ENCODE measurements around the gene DNAJB8. TPM values are rescaled to one million over a fixed set of nuclear protein-coding genes. Genes with fewer than 3 reads are reported as not detected.

Gene DNAJB8
- total and polyA plus RNA-seq, 2 experiments from 2014 or later = not detected

GRCh38 chr3:128458746-128459460, 7.8 kb downstream of the DNAJB8 start:
- Histone ChIP-seq H3K27ac (no peak overlapping the region), H3K36me3 (no peaks in the 10 kb centered on the region)
- no peak for DNase-seq (ENCODE audit: low read depth in 1 of 2, low spot score in 1 of 2)

DNA sequence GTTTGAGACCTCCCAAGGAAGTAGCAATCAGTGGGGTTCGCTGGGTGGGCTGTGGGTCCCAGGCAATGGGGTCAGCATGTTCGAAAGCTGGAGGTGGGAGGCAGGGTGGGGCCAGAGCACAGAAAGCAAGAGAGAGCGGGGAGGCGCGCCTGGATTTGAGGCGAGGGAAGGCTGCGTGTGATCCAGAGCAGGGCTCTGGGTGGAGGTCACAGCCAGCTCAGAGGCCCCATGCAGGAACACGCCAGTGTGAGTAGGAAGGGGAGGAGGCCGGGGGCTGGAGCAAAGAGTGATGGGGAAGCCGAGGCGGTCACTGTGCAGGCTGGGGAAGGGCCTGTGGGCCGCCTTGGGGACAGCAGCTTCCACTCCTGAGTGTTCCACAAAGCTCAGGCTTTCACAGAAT, 8.8 kb downstream of the DNAJB8 start:
- no peaks in the 10 kb centered on the region for H3K9me3 ChIP-seq (ENCODE audit: low read depth)
- no peak for DNase-seq (ENCODE audit: low read depth in 1 of 2, low spot score in 1 of 2)
- H3K4me3 ChIP-seq = no peak overlapping the region
- TF ChIP-seq CTCF (IDR thresholded peaks at IDR 0.05; ENCODE audit: low read depth, low read length) = no peak
- H3K27me3 ChIP-seq = peaks cover 7% of the 10 kb centered on the region
- no peak overlapping the region for H3K27ac ChIP-seq
- H3K4me1 ChIP-seq (ENCODE audit: low read depth) = no peaks in the 10 kb centered on the region
- H3K36me3 ChIP-seq = no peaks in the 10 kb centered on the region

More at GRCh38 chr3:128458746-128459460, 7.8 kb downstream of the DNAJB8 start:
- Histone ChIP-seq H3K4me1 (ENCODE audit: low read depth) (no peaks in the 10 kb centered on the region), H3K4me3 (no peak overlapping the region), H3K9me3 (ENCODE audit: low read depth) (no peaks in the 10 kb centered on the region), H3K27me3 (peaks cover 4% of the 10 kb centered on the region)
- no peak for TF ChIP-seq CTCF (IDR thresholded peaks at IDR 0.05; ENCODE audit: low read depth, low read length)

DNA sequence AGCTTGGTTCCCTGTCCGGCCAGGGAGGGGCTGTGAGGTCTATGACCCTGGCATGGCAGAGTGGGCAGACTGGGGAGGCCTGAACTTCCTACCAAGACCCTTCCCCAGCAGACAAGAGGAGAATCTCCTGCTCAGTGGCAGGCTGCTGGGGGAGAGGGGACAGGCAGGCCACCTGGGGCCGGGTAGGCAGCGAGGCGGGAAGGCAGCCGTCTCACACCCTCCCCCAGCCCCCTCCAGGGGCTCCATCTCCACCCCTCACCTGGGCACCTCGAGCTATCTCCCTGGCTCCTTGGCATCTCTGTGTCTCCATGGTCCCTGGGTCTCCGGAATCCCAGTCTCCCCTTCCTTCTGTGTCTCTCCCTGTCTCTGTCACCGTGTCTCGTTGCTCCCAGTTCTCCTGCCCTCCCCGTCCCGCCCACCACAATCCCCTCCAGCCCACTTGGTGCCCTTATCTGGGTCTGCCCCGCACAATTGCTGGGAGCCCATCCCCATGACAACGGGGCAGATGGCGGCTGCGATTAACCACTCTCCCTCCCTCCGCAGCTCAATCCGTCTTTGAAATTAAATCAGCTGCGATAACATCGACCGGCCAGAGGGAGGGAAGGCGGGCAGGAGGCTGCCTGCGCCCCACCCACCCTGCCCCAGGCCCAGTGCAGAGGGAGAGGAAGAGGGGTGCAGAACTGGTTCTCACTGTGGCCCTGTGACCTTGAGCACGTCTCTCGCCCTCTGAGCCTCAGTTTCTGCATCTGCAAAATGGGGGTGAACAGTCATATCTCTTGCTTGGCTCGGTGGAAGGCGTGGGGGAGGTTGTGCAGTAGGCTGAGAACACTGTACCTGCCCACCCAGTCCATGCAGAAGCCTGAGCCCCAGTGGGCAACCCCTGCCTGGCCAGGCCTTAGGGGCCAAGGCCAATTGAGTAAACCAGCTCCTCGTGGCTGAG, 9.6 kb downstream of the DNAJB8 start:
- H3K27me3 ChIP-seq = peaks cover 7% of the 10 kb centered on the region
- H3K4me3 ChIP-seq = no peak overlapping the region
- no peaks in the 10 kb centered on the region for H3K36me3 ChIP-seq
- no peak overlapping the region for H3K27ac ChIP-seq
- no peak for DNase-seq (ENCODE audit: low read depth in 1 of 2, low spot score in 1 of 2)
- no peak for TF ChIP-seq CTCF (IDR thresholded peaks at IDR 0.05; ENCODE audit: low read depth, low read length)
- H3K9me3 ChIP-seq (ENCODE audit: low read depth) = no peaks in the 10 kb centered on the region
- no peaks in the 10 kb centered on the region for H3K4me1 ChIP-seq (ENCODE audit: low read depth)

DNA sequence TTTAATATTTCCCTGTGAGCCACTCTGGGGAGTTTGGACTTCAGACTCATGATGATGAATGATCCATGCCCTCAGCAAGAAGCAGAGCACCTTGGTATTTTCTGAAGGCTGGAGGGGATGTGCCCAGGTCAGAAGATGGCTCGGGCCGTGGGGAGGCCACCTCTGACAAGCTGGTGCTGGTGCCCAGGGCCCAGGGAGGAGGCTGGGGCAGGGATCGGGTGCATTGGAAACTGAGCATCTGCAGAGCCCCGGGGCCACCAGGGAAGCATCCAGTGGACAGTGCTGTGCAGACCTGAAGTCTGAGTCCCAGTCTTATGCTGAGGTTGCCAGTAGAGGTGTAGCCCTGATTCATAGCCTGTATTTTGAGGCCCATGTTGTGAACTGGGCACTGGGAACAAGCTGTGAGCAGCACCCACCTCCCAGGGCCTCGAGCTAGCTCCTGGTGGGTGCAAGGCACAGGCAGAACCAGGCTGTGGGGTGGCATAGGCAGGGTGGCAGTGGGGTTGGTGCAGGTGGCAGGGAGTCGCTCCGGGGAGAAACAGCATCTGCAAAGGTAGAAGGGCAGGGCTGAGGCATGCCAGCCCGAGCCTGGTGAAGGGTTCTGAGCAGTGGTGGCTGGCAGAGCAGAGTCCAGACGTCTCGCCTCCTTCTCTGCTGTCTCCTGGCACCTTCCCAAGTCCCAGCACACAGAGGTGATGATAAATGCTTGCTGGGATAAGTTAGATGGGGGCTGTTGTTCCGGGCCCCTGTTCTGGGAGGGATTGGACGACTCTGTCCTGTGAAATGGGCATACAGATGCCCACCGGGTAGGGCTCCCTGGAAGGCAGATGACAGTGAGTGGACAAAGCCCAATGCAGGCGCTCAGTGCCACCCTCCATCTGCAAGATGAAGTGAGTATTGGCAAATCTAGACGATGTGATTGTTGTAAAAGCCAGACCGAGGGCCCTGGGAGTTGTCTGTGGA, 10.6 kb downstream of the DNAJB8 start:
- Histone ChIP-seq H3K27ac (no peak overlapping the region), H3K9me3 (ENCODE audit: low read depth) (no peaks in the 10 kb centered on the region), H3K36me3 (no peaks in the 10 kb centered on the region), H3K27me3 (peaks cover 7% of the 10 kb centered on the region), H3K4me1 (ENCODE audit: low read depth) (no peaks in the 10 kb centered on the region), H3K4me3 (no peak overlapping the region)
- no peak for DNase-seq (ENCODE audit: low read depth in 1 of 2, low spot score in 1 of 2)
- TF ChIP-seq CTCF (IDR thresholded peaks at IDR 0.05; ENCODE audit: low read depth, low read length) = no peak

- H3K4me1 ChIP-seq (ENCODE audit: low read depth) = no peaks in the 10 kb centered on the region
- no peak overlapping the region for H3K4me3 ChIP-seq
- no peak for DNase-seq (ENCODE audit: low read depth in 1 of 2, low spot score in 1 of 2)
- H3K36me3 ChIP-seq = no peaks in the 10 kb centered on the region
- H3K27me3 ChIP-seq = peaks cover 10% of the 10 kb centered on the region
- no peak for TF ChIP-seq CTCF (IDR thresholded peaks at IDR 0.05; ENCODE audit: low read depth, low read length)
- no peaks in the 10 kb centered on the region for H3K9me3 ChIP-seq (ENCODE audit: low read depth)
- no peak overlapping the region for H3K27ac ChIP-seq
Observed at GRCh38 chr3:128455116-128455515, 11.6 kb downstream of the DNAJB8 start.

Measured in cardiac muscle cell (in vitro differentiated cells and primary cell).